Epithelial cell of umbilical artery (primary cell): ENCODE data around the gene METTL17. TPM values are rescaled to one million over a fixed set of nuclear protein-coding genes. Genes with fewer than 3 reads are reported as not detected.

Experiments
- total RNA-seq: library from RNA; depleted of rRNA; stranded (reverse); fragments of >200 nt; gene quantifications from 2 replicates; pipeline ENCODE4 v1.2.3, GENCODE V29; 2014

The METTL17 gene, protein sequence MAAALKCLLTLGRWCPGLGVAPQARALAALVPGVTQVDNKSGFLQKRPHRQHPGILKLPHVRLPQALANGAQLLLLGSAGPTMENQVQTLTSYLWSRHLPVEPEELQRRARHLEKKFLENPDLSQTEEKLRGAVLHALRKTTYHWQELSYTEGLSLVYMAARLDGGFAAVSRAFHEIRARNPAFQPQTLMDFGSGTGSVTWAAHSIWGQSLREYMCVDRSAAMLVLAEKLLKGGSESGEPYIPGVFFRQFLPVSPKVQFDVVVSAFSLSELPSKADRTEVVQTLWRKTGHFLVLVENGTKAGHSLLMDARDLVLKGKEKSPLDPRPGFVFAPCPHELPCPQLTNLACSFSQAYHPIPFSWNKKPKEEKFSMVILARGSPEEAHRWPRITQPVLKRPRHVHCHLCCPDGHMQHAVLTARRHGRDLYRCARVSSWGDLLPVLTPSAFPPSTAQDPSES
- total RNA-seq, result 41.6 and 42.6 TPM in 2 replicates

DNA sequence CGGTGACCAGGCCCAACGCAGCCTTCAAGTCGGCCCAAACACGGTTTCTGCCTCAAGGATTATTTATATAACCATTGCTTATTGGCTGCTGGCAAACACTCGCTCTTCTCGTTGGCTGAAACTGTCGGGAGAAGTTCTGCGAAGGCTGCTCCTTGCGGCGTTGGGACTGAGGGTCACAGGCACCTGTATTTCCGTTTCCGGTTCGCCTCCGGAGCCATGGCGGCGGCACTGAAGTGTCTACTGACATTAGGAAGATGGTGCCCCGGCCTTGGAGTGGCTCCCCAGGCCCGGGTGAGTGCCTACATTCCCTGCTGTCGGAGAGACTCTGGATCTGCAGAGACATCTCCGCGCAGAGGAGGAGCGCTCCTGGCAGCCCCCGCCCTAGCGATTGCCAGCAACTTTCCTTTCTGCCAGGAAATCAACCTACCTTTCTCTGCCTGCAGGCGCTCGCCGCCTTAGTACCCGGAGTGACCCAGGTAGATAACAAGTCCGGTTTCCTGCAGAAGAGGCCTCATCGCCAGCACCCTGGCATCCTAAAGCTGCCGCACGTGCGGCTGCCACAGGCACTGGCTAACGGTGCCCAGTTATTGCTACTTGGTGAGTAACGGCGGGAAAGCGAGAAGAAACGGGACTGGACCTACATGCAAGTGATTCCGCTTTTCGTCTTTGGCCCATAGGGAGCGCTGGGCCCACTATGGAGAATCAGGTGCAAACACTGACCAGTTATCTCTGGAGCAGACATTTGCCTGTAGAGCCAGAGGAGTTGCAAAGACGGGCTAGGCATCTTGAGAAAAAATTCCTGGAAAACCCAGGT, at the start of gene METTL17:
Gene METTL17, plus strand, starts transcription at position 194 of the 814 bp plus-strand sequence. Its CDS starts 23 bp downstream, at position 217.

DNA sequence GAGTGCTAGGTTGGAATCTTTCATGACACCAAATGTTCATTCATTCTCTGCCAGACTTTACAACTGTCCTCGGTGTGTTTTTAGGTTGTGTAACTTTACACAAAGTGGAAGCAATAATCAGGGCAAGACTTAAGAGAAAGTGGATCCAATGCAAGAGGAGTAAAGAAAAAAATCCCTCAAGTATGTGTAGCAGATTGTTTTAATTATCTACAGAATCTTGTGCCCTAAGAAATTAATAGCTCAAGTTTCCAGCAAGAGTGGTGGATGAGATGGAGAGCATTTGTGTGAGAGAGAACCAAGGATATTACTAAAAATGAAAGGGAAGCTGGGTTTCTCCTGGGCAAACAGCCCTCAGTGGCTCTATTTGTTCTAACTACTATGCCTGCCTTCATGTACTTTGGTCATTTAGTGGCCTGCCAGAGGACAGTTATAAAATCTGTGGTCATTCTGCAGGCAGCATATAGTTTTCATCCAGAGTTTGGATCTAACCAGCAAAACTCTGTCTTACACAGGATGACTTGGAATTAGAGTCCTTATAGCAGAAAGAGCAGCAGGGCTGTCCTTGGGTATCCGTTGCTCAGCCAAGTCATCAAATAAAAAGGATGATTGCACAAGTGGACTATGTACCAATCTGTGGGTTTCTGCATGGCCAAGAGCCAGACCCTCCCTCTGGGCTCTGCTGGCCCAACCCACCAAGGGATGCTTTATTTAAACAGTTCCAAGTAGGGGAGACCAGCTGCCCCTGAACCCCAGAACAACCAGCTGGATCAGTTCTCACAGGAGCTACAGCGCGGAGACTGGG, 34.8 kb upstream of the METTL17 start, which contains the start of gene RNASE2:
Gene RNASE2, plus strand, starts transcription at position 752 of the 802 bp plus-strand sequence. CDS start 285 bp downstream, outside the sequence.

DNA sequence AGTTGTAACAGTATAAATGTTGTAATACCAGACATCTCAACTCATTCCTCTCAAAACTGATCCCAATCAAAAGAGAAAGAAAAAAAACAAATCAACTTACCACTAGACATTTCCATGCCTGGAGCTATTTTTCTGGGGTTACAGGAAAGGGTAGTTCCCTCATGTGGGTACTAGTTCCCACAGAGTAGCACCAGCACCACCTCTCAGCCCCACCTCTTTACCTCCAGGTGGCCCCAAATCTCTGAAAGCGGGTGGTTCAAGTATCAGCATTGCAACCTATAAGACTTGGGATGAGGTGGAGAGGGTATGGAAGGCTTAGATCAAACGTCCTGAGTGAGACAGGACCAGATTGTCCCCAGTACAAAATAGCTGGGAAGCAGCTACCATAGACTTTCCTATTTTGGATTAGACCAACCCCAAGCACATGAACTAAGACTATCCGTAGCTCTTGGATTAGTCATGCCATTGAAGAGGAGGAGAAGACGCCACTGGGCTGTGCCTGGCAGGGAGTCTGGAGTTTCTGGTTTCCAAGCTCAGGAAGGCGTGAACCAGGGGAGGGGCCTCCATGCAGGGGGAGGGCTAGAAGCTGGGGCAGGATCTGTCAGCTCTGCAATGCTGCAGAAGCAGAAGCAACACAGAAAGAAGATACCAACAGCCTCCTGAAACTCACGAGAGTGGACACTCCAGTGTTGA, 9.0 kb downstream of the METTL17 start, which contains the start of gene SLC39A2:
Gene SLC39A2, plus strand, starts transcription at position 620 of the 693 bp plus-strand sequence. CDS start 154 bp downstream, outside the sequence.

DNA sequence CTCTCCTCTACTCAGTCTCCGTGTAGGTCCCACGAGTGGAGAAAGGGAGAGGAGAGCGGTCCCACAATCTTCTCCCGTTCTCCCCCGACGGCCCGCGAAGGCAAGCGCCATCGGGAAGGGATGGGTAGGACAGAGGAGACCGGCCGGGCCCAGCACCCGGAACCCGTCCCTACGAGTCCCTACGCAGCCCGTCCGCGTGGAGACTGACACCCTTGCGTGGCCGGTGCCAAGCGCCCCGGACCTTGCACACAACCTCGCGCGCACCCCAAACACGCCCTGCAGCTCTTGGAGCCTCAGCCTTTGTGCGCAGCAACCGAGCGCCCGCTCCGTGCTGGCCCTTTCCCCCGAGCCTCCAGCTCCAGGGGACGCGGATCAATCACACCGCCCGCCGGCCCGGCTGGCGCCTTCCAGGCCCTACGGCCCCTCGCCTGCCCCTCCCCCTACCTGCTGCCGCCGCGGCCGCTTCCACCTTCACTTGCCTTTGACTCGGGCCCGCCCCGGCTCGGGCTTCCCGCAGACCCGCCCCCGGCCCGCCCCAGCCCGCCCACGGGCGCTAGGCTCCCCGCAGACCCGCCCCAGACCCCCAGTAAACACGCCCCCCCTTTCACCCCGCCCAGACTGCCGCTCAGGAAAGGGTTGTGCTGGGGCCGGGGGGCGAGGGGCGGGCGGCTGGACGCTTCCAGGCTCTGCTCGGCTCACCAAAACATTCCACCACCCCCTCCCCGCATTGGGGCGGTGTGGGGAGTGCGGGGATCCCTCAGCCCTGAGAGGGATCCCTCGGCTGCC, 35.0 kb downstream of the METTL17 start, which contains the start of gene NDRG2:
Gene NDRG2, minus strand, starts transcription at position 477 of the 786 bp plus-strand sequence. CDS start 1,746 bp downstream, outside the sequence.

DNA sequence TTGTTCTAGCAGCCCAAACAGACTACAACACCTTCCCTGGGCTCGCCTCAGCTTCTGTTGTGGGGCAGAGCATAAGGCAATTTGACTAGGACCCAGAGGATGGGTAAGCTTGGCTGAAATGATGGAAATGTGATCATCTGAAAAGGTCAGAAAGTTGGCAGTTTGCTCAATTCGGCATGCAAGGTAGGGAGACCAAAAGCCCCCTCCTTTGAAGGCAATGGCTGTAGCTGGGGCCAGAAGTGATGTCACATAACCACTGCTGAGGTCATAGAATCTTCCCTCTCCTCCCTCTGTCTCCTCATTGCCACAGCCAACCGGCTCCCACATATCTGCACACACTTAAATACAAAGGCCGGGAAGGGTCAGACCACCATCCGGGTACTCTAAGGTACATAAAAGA, 40.1 kb downstream of the METTL17 start, which contains the start of gene TPPP2:
Gene TPPP2, plus strand, starts transcription at position 301 of the 400 bp plus-strand sequence. CDS start 365 bp downstream, outside the sequence.

DNA sequence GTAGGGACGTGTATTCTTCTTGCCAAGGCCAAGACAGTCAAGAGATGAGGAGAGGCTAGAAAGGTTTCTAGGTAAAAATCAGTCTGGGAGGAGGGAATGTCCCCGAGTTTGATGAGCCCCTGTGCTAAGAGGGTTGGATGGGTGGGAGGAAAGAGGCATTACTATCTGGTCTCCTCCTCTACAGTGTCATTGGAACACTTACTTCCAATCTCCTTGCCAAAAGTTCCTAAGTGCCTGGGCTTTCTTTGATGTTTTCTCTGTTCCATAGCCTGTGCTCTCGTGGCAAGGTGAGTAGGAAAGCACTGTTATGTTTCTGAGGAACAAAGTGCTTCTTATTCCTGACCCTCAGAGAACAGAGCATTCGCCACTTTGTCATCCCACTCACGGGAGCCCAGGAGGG, 44.9 kb downstream of the METTL17 start, which contains the start of gene RNASE13:
Gene RNASE13, minus strand, starts transcription at position 101 of the 400 bp plus-strand sequence. CDS start 519 bp downstream, outside the sequence.

DNA sequence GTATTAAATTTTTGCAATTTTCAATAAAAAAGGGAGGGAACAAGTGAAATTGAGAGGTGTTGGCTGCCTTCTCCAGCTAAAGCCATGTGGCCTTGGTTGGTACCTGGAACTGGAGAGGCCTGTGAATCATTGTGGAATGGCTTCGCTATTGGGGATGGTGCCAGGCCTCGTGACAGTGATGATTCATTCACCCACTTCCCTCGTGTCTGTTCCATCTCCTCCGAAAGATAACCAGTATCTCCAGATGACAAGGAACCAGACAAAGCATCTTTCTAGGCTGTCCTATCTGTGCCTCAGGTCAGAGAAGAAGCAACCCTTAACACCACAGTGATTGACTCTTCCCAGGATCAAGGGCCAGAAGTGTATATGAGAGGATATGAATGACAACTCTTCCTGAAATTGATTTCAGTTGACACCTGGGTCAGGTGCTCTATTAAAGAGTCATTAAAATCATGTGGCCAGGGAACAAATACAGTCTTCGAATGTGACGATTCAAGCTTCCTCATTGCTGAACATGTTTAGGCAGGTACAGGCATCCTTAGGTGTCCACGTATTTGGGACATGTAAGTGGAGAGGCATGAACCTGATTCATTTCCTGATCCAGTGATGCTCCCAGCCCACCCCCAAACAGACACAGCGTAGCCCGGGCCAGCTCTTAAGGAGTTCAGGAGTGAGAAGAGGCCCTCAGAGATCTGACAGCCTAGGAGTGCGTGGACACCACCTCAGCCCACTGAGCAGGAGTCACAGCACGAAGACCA, 52.1 kb downstream of the METTL17 start, which contains the start of gene RNASE7:
Gene RNASE7, plus strand, starts transcription at position 687 of the 758 bp plus-strand sequence. CDS start 631 bp downstream, outside the sequence.

Other genes with a start within 250 kb of the METTL17 start
- not detected in 2 replicates for gene EDDM3A, start 244.1 kb upstream of the METTL17 start, total RNA-seq
- gene EDDM3B, start 221.6 kb upstream of the METTL17 start, total RNA-seq, result not detected in 2 replicates
- under 0.01 and 0.61 TPM in 2 replicates for gene RNASE6, start 208.7 kb upstream of the METTL17 start, total RNA-seq
- 33.5 and 51.7 TPM in 2 replicates for gene RNASE1, start 187.1 kb upstream of the METTL17 start, total RNA-seq
- not detected in 2 replicates for gene RNASE3, start 98.6 kb upstream of the METTL17 start, total RNA-seq
- not detected in 2 replicates for gene RNASE2, start 34.5 kb upstream of the METTL17 start, total RNA-seq
- not detected in 2 replicates for gene SLC39A2, start 9.3 kb downstream of the METTL17 start, total RNA-seq
- 0.32 TPM in 1 of 2 replicates, not detected in the other for gene NDRG2, start 35.1 kb downstream of the METTL17 start, total RNA-seq
- not detected in 2 replicates for gene TPPP2, start 40.2 kb downstream of the METTL17 start, total RNA-seq
- gene RNASE13, start 44.8 kb downstream of the METTL17 start, total RNA-seq, result not detected in 2 replicates
- gene RNASE7, start 52.4 kb downstream of the METTL17 start, total RNA-seq, result not detected in 2 replicates
- not detected in 2 replicates for gene RNASE8, start 67.8 kb downstream of the METTL17 start, total RNA-seq
- 7.8 and 8.7 TPM in 2 replicates for gene ARHGEF40, start 80.3 kb downstream of the METTL17 start, total RNA-seq
- gene ZNF219, start 108.7 kb downstream of the METTL17 start, total RNA-seq, result 2.3 and 3.8 TPM in 2 replicates
- gene TMEM253, start 111.1 kb downstream of the METTL17 start, total RNA-seq, result not detected in 2 replicates
- not detected in 2 replicates for gene OR5AU1, start 166.1 kb downstream of the METTL17 start, total RNA-seq